Fibroblast of lung (primary cell): ENCODE data around the gene TIMM17B.

Experiments
- CTCF ChIP-seq, 2 donors: IDR thresholded peaks in 1 of 2; conservative IDR thresholded peaks in 1 of 2; 1 replicate in 1 of 2; 2 replicates in 1 of 2; pipeline ENCODE4 v1.5.1; 2011 to 2012; ENCODE audit warnings: low read length in 2 of 2, control low read depth in 1 of 2, inconsistent platforms in 1 of 2, low read depth in 1 of 2, mild to moderate bottlenecking in 1 of 2
- EZH2 ChIP-seq: IDR thresholded peaks from 2 replicates; pipeline ENCODE4 v1.5.1; 2012; ENCODE audit warnings: low read length, control low read depth, mild to moderate bottlenecking; ENCODE audit errors: missing control alignments

GRCh38 chrX:48919947-48920717, 22.6 kb upstream of the TIMM17B start:
- TF ChIP-seq CTCF (conservative IDR thresholded peaks at IDR 0.05 in 1 of 2, IDR thresholded peaks at IDR 0.05 in 1 of 2; ENCODE audit: low read depth in 1 of 2, low read length in 2 of 2), result no peak
- TF ChIP-seq EZH2, result no peak
